GM12892 (cell line): ENCODE data around the gene TGFB2.

Source experiments
- DNase-seq: peaks from one replicate; pipeline ENCODE4 v3.0.0; 2011; ENCODE audit not compliant: insufficient read length
- FAIRE-seq: peaks from 2 replicates; lab custom pipeline; 2011; peaks lifted over from hg19 to GRCh38; lab: Jason Lieb, UNC
- POLR2A ChIP-seq: IDR thresholded peaks from 2 replicates; pipeline ENCODE4 v1.6.1; 2011; ENCODE audit warnings: low read depth, low read length, control low read depth
- POLR2AphosphoS5 ChIP-seq: IDR thresholded peaks from 2 replicates; pipeline ENCODE4 v1.6.1; 2011; ENCODE audit warnings: low read depth, low read length, control low read depth
- TAF1 ChIP-seq: IDR thresholded peaks from 2 replicates; pipeline ENCODE4 v1.6.1; 2011; ENCODE audit warnings: low read depth, mild to moderate bottlenecking, control low read depth, low read length, borderline replicate concordance

The TGFB2 gene

GRCh38 chr1:218400624-218401023 lies 55.5 kb downstream of the TGFB2 start:
- TF ChIP-seq POLR2A (no peak), TAF1 (no peak), POLR2AphosphoS5 (no peak)
- DNase-seq, result no peak
- no peak for FAIRE-seq

DNA sequence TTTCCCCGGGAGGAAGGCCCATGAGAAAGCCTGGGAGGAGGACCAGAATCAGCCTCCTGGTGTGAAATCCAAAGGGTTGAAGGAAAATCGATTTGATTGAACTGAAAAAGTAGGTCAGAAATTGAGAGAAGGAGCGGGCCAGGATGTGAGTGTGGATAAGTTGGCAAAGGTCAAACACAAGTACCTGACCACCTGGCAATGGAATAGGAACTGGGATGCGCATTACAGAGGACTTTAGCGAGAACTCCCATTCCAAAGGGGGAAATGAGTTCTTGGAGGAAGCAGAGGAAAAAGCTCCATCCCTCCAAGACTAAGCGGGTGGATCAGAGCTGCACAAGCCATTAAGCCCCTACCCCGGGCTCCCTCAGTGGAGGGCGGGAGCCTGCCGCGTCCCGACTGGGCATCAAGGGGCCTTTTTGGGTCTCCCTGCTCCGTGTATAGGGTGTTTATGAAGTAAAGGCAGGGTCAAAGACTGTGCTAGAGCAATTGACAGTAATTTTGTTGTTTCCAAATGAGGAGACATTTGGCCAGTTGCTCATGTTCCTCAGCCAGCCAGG lies 56.4 kb downstream of the TGFB2 start:
- DNase-seq (no peak), FAIRE-seq (no peak)
- no peak for TF ChIP-seq POLR2AphosphoS5
- no peak for TF ChIP-seq TAF1
- no peak for TF ChIP-seq POLR2A

GRCh38 chr1:218401998-218402785 lies 57.1 kb downstream of the TGFB2 start:
- no peak for DNase-seq
- TF ChIP-seq POLR2A, result no peak
- TF ChIP-seq TAF1, result no peak
- no peak for TF ChIP-seq POLR2AphosphoS5

GRCh38 chr1:218402786-218403120 lies 57.6 kb downstream of the TGFB2 start:
- no peak for TF ChIP-seq POLR2AphosphoS5
- no peak for TF ChIP-seq POLR2A
- no peak for TF ChIP-seq TAF1
- no peak for FAIRE-seq
- DNase-seq, result no peak

More at GRCh38 chr1:218401998-218402785, 57.1 kb downstream of the TGFB2 start:
- no peak for FAIRE-seq

GRCh38 chr1:218403300-218403699 lies 58.2 kb downstream of the TGFB2 start:
- DNase-seq, result no peak
- TF ChIP-seq POLR2AphosphoS5 (no peak), TAF1 (no peak), POLR2A (no peak)
- no peak for FAIRE-seq

- TF ChIP-seq POLR2AphosphoS5 (no peak), TAF1 (no peak), POLR2A (no peak)
- DNase-seq (no peak), FAIRE-seq (no peak)
Observed at GRCh38 chr1:218407630-218408029, 62.5 kb downstream of the TGFB2 start.

DNA sequence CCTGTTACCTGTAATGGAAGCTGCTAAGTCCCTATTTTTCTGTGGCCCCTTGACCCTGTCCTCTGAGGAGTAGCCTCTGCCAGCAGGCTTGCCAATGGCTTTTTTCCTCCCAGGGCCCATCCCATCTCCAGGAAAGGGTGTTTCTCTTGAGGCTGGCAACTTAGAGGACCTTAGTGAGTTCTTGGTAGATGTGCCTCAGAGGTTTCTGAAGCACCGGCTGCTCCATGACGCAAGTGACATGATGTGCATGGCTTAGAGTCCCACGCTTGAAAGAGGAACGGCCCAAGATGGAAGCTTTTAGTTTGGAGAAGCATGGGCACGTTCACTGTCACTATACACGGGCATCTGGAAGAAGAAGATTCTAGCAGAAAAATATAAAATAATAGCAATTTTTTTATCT lies 63.0 kb downstream of the TGFB2 start:
- TF ChIP-seq POLR2AphosphoS5 (no peak), POLR2A (no peak), TAF1 (no peak)
- no peak for DNase-seq
- no peak for FAIRE-seq

DNA sequence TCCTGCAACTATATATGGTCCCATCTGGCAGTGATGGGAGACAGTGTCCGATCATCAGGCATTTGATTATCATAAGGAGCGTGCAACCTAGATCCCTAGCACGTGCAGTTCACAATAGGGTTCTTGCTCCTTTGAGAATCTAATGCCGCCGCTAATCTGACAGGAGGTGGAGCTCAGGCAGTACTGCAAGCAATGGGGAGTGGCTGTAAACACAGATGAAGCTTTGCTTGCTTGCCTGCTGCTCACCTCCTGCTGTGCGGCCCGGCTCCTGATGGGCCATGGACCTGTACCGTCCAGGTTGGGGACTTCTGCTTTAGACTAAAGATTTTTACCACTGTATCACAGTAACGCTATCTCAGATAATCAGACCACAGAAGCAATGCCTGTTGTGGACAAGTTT lies 63.8 kb downstream of the TGFB2 start:
- FAIRE-seq (no peak), DNase-seq (no peak)
- no peak for TF ChIP-seq POLR2AphosphoS5

DNA sequence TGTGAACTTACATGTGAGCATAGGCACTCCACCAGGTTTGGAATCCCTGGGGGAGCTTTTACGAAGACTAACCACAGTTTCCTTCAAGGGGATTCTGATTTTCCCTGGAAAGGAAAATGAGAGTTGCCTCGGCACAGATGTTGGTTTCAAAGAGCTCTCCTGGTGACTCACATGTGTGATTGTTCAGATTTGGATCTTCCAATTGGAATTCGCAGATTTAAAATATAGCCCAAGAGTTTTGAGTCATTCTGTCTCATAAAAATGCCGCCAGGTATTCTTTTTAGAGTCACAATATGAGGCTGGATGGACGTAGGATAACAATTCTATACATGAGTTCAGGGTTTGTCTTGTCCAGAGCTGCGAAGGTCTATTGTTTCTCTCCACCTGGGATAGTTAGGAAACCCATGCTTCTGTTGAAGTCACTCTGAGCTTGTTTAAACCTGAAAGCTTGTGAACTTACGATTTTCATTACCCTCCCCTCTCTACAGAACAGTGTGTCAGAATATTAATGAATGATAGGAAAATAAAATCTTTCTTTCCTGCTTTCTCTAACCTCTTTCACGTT lies 64.9 kb downstream of the TGFB2 start:
- FAIRE-seq, result no peak
- no peak for DNase-seq

GRCh38 chr1:218411101-218411500 lies 66.0 kb downstream of the TGFB2 start:
- no peak for TF ChIP-seq POLR2A
- TF ChIP-seq POLR2AphosphoS5, result no peak
- no peak for TF ChIP-seq TAF1
- FAIRE-seq, result no peak
- no peak for DNase-seq

More for the DNA sequence above, 64.9 kb downstream of the TGFB2 start:
- TF ChIP-seq POLR2A (no peak), TAF1 (no peak), POLR2AphosphoS5 (no peak)

DNA sequence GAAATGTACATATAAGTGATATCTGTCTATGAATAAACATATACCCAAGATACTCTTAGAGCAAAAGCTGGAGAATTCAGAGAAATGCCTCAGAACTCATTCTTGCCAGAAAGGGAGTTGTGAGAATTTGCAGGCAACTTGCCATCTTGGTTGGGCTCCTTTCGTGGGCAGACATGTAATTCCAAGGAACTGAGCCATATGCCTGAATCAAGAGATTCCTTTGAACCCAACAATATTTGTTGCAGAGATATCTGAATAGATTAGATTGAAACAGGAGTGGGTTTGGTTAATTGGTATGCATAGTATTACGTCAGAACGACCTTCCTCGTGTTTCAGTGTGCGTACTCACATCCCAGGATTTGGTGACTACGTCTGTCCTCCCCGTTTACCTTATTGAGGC lies 67.0 kb downstream of the TGFB2 start:
- DNase-seq, result no peak
- no peak for FAIRE-seq

DNA sequence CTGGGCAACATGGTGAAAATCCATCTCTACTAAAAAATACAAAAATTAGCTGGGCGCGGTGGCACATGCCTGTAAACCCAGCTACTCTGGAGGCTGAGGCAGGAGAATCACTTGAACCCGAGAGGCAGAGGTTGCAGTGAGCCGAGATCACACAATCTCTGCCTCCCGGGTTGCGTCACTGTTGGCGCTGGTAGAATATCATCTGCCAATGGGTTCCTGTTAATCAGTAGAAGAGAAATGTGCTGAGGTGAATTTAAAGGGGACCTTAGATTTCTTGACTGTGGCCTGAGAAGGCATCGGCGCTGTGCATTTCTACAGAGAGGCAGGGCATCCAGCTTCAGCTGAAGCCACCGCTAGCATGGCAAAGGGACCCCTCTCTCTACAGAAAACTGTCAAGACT lies 68.0 kb downstream of the TGFB2 start:
- no peak for DNase-seq
- TF ChIP-seq TAF1, result no peak
- no peak for FAIRE-seq

More for the DNA sequence above, 67.0 kb downstream of the TGFB2 start:
- TF ChIP-seq POLR2AphosphoS5, result no peak
- no peak for TF ChIP-seq TAF1
- no peak for TF ChIP-seq POLR2A
